Measurements from ENCODE around the gene MAST4.

DNA sequence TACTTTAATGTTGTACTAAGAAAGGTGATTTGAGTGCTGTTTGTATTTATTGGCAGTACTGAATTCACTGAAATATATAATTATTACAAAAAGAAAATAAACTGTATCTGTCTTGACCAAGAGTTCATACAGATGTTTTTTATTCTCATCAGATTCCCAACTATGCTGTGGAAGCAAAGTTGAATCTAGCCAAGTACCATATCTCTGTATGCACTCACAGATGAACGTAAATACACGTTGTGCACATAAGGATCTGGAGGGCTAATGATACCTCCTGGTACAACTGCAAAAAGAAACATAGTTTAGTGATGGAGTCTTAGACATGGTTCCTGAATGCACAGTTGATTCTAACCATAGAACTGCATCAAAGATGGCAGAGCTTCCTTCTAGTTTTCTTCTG lies 431.0 kb downstream of the MAST4 start:
- TF ChIP-seq, protein P1, sequence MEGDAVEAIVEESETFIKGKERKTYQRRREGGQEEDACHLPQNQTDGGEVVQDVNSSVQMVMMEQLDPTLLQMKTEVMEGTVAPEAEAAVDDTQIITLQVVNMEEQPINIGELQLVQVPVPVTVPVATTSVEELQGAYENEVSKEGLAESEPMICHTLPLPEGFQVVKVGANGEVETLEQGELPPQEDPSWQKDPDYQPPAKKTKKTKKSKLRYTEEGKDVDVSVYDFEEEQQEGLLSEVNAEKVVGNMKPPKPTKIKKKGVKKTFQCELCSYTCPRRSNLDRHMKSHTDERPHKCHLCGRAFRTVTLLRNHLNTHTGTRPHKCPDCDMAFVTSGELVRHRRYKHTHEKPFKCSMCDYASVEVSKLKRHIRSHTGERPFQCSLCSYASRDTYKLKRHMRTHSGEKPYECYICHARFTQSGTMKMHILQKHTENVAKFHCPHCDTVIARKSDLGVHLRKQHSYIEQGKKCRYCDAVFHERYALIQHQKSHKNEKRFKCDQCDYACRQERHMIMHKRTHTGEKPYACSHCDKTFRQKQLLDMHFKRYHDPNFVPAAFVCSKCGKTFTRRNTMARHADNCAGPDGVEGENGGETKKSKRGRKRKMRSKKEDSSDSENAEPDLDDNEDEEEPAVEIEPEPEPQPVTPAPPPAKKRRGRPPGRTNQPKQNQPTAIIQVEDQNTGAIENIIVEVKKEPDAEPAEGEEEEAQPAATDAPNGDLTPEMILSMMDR (IDR thresholded peaks at IDR 0.05) = no peak
- no peak for TF ChIP-seq POLR2A (IDR thresholded peaks at IDR 0.05)

Data from uterus (tissue), 2 donors.